ENCODE data around the gene SLC16A3. TPM values are rescaled to one million over a fixed set of nuclear protein-coding genes. Genes with fewer than 3 reads are reported as not detected.
A peak's percentile ranks its signal among the peaks of the same experiment; 100 is the strongest.

Gene SLC16A3
- total and polyA plus RNA-seq, 9 of the 15 experiments (the other 6 are each of a cell fraction or from before 2014, with no cell fraction given): 0.11 to 5.4 (median 1.2) TPM; not detected in 2

DNA sequence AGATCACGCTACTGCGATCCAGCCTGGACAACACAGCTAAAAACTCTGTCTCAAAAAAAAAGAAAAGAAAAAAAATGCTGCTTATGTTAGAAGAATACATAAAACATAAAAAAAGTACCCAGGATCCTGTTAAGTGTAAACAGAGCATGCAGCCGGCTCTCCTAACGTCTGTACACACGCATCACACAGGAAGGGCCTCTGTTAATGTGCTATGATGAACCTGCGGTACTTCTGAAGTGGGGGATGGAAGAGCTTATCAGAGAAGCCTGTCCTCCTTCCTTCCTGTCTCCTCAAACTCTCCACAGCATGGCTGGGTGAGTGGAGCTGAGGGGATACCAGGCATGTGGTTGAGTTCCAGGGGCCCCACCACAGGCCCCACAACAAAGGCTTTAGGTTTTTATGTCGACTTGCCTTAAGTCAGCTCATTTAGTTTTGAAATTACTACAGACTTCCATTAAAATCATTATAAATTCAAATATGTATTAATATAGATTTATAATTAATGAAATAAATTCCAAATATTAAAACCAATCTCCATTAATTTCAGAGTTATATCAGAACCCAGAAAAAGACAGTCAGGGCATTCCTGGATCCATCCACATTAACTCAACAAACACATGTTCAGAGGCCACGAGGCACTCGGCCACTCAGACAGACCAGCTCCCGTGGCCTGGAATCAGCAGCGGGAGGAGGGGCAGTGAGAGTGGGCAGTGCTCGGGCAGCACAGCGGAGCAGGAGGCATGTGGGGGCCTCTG, 27.9 kb upstream of the SLC16A3 start:
- H3K79me2 ChIP-seq (ENCODE audit: control insufficient read depth, insufficient read depth, low read length): peaks cover 10% of the 10 kb centered on the region; the same call in 1 of the 3 replicates
- H3K27ac ChIP-seq (ENCODE audit: extremely low read depth, low read depth, low read length): peak overlapping the region; percentile 80
- peaks cover 8% of the 10 kb centered on the region for H3K9me1 ChIP-seq (ENCODE audit: control insufficient read depth, insufficient read depth, low read length)
- CTCF ChIA-PET (ENCODE audit: low intra/inter-chr PET ratio): no interaction called here
- peak; percentile 92 for ATAC-seq
- FAIRE-seq: peak; percentile 98
- peak overlapping the region; percentile 60 to 86 for H3K9ac ChIP-seq (ENCODE audit: insufficient read depth in 1 of 2, low read depth in 2 of 2, low read length in 2 of 2)
- TSS peak; percentile 34 for BruUV-seq (replicated peaks)
- H3K27me3 ChIP-seq (ENCODE audit: control insufficient read depth in 2 of 2, insufficient read depth in 2 of 2, low read length in 2 of 2): no peaks in the 10 kb centered on the region
- POLR2A ChIA-PET: interaction anchor here (0.6 to 1.9 kb wide), 7 partner anchors 9 to 103 kb away, joined by 3 to 11 read pairs (median 4); partner anchors contain the start of genes CCDC57 and FASN
- intact Hi-C loops (cut with micrococcal nuclease) (no loop called here), in situ Hi-C loops (cut with MboI) (no loop called here)
- peak overlapping the region; percentile 53 for H3K4me2 ChIP-seq (ENCODE audit: insufficient read depth, low read length)
- no peaks in the 10 kb centered on the region; the same call in 1 of the 2 replicates for H3K9me3 ChIP-seq (replicated peaks; ENCODE audit: control insufficient read depth, insufficient read depth, low read depth, low read length)
- peaks cover 45 to 57% of the 10 kb centered on the region in 2 experiments for H3K4me1 ChIP-seq (replicated peaks in 1 of 2; ENCODE audit: control insufficient read depth in 2 of 2, insufficient read depth in 2 of 2, low read length in 2 of 2)
- no peak overlapping the region for H3K4me3 ChIP-seq
- peak overlapping the region; percentile 54 for H2AFZ ChIP-seq (ENCODE audit: low read depth, low read length)
- no peaks in the 10 kb centered on the region for H4K20me1 ChIP-seq (replicated peaks; ENCODE audit: control insufficient read depth, insufficient read depth, low read length)
- peak; percentile 46 to 88 (median 62) for DNase-seq (ENCODE audit: extremely low read depth in 1 of 4, low spot score in 3 of 4)
- peaks cover 40% of the 10 kb centered on the region; the same call in 2 of the 3 replicates for H3K36me3 ChIP-seq (ENCODE audit: control insufficient read depth, insufficient read depth, low read length)
- WGBS (ENCODE audit: insufficient coverage, low coverage, missing lambda C conversion rate): 52% methylated on average over 13 of the region's 13 CpGs
- TF ChIP-seq ZNF311 (CRISPR knock-in tag; IDR thresholded peaks at IDR 0.05) (peak; percentile 22; the same call in 1 of the 2 replicates), ZEB2 (IDR thresholded peaks at IDR 0.05) (no peak), CAMTA2 (CRISPR knock-in tag; conservative IDR thresholded peaks at IDR 0.05) (no peak), GTF2F1 (IDR thresholded peaks at IDR 0.05; ENCODE audit: low read depth, low read length) (no peak), ZNF584 (CRISPR knock-in tag; IDR thresholded peaks at IDR 0.05; ENCODE audit: low read depth) (no peak; the same call in 1 of the 2 replicates), RBFOX2 (IDR thresholded peaks at IDR 0.05; ENCODE audit: low read depth, low read length) (peak; percentile 61)
- TF ChIP-seq, protein P1, sequence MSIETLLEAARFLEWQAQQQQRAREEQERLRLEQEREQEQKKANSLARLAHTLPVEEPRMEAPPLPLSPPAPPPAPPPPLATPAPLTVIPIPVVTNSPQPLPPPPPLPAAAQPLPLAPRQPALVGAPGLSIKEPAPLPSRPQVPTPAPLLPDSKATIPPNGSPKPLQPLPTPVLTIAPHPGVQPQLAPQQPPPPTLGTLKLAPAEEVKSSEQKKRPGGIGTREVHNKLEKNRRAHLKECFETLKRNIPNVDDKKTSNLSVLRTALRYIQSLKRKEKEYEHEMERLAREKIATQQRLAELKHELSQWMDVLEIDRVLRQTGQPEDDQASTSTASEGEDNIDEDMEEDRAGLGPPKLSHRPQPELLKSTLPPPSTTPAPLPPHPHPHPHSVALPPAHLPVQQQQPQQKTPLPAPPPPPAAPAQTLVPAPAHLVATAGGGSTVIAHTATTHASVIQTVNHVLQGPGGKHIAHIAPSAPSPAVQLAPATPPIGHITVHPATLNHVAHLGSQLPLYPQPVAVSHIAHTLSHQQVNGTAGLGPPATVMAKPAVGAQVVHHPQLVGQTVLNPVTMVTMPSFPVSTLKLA (conservative IDR thresholded peaks at IDR 0.05): peak; percentile 54 to 63
- TF ChIP-seq, protein P2, sequence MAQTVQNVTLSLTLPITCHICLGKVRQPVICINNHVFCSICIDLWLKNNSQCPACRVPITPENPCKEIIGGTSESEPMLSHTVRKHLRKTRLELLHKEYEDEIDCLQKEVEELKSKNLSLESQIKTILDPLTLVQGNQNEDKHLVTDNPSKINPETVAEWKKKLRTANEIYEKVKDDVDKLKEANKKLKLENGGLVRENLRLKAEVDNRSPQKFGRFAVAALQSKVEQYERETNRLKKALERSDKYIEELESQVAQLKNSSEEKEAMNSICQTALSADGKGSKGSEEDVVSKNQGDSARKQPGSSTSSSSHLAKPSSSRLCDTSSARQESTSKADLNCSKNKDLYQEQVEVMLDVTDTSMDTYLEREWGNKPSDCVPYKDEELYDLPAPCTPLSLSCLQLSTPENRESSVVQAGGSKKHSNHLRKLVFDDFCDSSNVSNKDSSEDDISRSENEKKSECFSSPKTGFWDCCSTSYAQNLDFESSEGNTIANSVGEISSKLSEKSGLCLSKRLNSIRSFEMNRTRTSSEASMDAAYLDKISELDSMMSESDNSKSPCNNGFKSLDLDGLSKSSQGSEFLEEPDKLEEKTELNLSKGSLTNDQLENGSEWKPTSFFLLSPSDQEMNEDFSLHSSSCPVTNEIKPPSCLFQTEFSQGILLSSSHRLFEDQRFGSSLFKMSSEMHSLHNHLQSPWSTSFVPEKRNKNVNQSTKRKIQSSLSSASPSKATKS (CRISPR knock-in tag; IDR thresholded peaks at IDR 0.05): no peak
- TF ChIP-seq, protein P3, sequence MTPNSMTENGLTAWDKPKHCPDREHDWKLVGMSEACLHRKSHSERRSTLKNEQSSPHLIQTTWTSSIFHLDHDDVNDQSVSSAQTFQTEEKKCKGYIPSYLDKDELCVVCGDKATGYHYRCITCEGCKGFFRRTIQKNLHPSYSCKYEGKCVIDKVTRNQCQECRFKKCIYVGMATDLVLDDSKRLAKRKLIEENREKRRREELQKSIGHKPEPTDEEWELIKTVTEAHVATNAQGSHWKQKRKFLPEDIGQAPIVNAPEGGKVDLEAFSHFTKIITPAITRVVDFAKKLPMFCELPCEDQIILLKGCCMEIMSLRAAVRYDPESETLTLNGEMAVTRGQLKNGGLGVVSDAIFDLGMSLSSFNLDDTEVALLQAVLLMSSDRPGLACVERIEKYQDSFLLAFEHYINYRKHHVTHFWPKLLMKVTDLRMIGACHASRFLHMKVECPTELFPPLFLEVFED (CRISPR knock-in tag; conservative IDR thresholded peaks at IDR 0.05): no peak
